Activated CD4-positive, CD25-positive, alpha-beta regulatory T cell treated with anti-CD3 and anti-CD28 coated beads, Interleukin-2, amount 50 U/mL, for 72 hours (primary cell): ENCODE measurements around the gene KRTAP3-1.
"Not testable (repeated sequence)": the region's sequence is repeated elsewhere in the genome, so short reads cannot be mapped to it uniquely, and the experiment has no call there.

ENCODE experiments used
- DNase-seq: peaks from one replicate; pipeline ENCODE4 v3.0.0; 2021

The KRTAP3-1 gene

DNA sequence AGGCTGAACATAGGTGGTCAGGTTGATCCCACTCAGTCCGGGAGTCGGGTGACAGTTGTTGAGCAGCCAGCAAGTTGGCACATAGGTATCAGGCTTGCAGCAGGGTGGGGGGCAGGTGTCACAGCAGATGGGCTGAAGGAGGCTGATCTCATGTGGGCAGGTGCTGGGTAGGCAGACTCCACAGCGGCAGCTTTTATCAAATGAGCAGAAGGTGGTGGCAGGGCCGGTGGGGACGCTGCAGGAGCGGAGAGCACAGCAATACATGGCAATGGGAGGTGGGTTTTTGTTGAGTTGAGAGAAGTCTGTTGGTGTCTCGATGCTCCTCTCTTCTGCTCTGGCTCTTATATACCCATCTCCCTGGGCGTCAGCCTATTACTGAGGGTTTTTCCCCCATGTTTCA lies at the start of gene KRTAP3-1:
Gene KRTAP3-1 (minus strand): TSS at position 318 of the 400 bp plus-strand sequence. CDS start 54 bp downstream, at position 264.
- no peak for DNase-seq

DNA sequence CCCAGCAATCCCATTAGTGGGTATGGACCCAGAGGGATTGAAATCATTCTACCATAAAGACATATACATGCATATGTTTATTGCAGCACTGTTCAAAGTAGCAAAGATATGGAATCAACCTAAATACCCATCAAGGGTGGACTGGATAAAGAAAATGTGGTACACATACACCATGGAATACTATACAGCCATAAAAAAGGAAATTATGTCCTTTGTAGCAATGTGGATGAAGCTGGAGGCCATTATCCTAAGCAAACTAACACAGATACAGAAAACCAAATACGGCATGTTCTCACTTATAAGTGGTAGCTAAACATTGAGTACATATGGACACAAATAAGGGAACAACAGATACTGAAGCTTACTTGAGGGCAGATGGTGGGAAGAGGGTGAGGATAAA lies 48.6 kb upstream of the KRTAP3-1 start:
- no peak for DNase-seq

DNA sequence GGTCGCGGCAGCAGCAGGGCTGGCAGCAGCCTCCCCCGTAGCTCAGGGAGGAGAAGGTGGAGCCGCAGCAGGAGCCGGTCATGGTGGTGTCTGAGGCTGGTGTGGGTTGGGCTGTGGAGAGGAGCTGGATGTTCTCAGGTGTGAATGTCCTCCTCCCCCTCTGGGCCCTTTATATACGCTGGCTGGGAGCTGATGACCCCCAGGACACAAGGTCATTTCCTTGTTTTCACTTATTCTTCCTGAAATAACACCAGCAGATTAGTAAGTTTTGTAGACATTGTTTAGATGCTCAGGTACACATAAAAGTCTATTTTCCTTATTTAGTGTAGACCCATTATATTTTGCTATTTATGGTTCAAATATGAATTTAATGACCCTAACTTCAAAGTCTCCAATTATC lies 46.2 kb upstream of the KRTAP3-1 start, which contains the start of gene KRTAP2-2:
Gene KRTAP2-2 (minus strand): TSS at position 101 of the 400 bp plus-strand sequence. CDS start 19 bp downstream, at position 82.
- DNase-seq, result not testable (repeated sequence)

DNA sequence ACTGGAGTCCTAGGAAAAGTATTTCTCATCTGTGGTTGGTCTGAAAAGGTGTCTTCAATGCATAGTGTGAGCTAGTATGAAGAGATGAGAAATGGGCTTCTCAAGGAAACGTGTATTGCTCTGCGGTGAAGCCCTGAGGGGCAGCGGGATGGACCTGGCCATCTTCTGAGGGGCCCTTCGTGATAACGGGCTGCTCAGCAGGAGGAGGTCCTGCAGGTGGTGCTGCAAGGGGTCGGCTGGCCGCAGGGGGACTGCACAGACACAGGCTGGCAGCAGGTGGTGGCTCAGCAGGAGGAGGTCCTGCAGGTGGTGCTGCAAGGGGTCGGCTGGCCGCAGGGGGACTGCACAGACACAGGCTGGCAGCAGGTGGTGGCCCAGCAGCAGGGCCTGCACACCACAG lies 45.6 kb upstream of the KRTAP3-1 start:
- not testable (repeated sequence) for DNase-seq

DNA sequence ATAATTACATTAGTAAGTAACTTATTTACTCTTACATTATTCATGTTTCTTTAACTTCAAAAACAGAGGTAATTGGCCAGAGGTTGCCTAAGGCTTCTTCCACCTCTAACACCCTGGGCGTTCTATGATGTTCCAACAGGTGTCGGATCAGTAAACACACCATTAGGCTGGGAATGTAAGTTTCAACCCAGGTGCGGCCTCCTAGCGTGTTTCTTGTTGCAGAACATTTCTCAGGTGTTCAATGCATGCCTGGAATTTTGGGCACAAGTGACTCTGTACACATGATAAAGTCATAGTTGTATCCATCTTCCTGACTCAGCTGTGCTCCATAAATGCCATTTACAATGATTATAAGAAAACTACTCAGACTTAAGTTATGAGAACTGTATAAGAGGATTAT lies 45.1 kb upstream of the KRTAP3-1 start:
- DNase-seq, result no peak

DNA sequence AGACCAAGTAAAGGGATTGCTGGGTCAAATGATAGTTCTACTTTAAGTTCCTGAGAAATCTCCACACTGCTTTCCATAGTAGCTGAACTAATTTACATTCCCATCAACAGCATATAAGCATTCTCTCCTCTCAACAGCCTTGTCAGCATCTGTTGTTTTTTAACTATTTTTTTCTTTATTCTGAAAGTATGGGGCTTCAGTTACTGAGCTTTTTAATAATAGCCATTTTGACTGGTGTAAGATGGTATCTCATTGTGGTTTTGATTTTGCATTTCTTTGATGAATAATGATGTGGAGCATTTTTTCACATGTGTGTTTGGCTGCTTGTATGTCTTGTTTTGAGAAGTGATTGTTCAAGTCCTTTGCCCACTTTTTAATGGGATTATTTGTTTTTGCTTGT lies 43.6 kb upstream of the KRTAP3-1 start:
- DNase-seq, result no peak

DNA sequence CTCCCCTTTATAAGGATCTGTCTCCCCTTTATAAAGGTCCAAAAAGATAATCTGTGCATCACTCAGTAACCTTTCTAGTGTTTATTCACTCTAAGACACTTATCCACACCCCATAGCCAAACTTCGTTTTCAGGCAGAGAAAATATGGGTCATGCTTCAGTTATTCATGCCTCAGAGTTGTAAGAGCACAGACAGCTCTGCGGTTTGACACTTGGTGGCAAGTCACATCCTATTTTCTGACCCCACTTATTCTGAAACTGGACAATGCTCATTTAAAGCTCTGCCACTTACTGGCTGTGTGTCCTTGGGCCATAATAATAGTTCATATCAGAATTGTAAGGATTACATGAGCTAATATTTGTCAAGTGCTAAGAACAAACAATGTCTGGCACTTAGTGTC lies 40.2 kb upstream of the KRTAP3-1 start:
- no peak for DNase-seq

DNA sequence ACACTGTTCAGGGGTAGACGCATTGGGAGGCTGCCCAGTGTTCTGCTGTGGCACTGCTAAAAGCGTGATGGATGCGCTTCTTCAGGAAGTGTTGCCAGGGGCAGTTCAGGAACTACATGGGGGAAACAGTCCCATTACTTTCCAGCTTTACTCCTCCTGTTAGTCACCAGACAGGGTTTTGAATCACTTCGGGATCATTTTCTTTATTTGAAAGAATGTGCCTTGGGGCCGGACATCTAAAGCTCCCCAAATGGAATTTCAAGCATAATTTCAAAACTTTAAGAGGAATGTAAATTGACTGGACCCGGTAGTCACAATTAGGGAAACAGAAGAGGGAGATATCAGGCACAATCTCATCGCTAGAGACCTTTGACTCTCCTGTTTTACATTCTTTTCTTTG lies 39.5 kb upstream of the KRTAP3-1 start:
- DNase-seq, result no peak

DNA sequence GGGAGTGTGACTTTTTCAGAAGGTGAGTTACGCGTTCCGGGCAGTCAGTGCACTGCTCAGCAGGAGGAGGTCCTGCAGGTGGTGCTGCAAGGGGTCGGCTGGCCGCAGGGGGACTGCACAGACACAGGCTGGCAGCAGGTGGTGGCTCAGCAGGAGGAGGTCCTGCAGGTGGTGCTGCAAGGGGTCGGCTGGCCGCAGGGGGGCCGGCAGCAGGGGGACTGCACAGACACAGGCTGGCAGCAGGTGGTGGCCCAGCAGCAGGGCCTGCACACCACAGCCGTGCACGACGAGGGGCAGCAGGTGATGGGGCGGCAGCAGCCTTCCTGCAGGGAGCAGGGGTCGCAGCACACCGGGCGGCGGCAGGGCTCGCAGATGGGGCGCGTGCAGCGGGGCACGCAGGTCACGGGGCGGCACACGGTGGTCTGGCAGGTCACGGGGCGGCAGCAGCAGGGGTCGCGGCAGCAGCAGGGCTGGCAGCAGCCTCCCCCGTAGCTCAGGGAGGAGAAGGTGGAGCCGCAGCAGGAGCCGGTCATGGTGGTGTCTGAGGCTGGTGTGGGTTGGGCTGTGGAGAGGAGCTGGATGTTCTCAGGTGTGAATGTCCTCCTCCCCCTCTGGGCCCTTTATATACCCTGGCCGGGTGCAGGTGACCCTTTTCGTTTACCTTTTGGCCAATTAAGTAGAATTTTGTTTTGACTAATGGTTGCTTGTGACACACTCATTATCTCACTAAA lies 38.0 kb upstream of the KRTAP3-1 start, which contains the start of gene KRTAP2-1:
Gene KRTAP2-1 (minus strand): TSS at position 582 of the 731 bp plus-strand sequence. CDS start 49 bp downstream, at position 533.
- not testable (repeated sequence) for DNase-seq

DNA sequence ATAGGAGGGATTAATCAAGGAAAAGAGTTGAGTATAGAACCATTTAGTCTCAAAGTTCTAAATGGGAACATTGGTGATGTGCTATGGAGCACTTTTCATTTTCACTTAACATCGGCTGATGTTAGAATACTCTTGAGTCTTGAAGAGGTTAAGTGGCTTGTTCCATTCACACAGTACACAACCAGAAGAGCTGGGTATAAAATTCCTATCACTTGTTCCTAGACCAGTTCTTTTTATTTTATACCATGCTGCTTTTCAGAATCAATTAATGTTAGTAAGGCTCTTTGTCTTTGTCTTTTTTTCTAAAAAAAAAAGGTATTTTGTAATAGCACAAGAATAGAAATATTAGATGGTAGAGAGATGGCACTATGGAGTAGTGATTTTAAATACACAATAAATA lies 34.0 kb upstream of the KRTAP3-1 start:
- DNase-seq, result no peak

DNA sequence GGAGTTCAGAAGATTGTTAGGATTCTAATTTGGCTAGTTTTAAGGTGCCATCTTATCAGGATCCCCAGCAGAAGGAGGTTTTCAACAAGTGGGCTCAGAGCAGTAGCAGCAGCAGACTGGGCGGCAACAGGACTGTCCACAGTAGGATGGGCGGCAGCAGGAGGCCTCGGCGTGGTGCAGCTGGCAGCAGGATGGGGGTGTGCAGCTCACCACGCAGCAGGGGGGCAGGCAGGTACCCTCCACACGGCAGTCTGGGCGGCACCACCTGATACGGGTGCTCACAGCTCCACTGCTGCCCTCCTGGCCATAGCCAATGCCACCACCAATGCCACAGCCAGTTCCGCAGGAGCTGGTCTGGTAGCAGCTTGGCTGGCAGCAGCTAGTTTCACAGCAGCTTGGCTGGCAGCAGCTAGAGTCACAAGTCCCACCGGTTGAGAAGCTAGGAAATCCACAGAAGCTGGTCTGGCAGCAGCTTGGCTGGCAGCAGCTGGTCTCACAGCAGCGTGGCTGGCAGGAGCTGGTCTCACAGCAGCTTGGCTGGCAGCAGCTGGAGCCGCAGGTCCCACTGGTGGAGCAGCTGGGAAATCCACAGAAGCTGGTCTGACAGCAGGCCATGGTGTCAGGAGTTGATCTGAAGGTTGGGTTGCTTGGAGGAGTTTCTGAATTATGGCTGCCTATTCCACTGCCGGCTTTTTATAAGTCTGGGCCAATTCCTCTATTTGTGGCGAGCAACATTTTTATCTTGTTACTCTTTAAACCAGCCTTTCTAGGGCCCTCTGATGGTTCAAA lies 32.0 kb upstream of the KRTAP3-1 start, which contains the start of gene KRTAP1-1:
Gene KRTAP1-1 (minus strand): TSS at position 668 of the 789 bp plus-strand sequence. CDS start 53 bp downstream, at position 615.
- DNase-seq, result not testable (repeated sequence)

DNA sequence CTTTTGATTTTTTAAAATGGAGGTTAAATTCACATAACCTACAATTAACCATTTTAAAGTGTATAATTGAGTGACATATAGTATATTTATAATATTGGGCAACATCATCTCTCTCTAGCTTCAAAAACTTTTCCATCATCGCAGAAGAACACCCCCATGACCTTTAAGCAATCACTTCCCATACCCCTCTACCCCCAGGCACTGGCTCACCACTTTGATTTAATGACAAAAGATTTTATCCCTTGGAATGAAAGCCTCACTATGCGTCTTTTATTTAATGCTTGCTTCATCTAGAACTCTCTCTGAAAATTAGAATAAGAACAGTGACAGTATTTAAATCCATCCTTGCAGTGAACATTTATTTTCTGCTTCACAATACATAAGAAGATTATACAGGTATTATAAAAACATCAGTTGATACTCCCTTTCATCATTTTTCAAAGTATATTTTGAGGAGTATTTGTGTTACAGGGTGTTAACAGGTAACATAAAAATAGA lies 29.0 kb upstream of the KRTAP3-1 start:
- DNase-seq, result no peak

DNA sequence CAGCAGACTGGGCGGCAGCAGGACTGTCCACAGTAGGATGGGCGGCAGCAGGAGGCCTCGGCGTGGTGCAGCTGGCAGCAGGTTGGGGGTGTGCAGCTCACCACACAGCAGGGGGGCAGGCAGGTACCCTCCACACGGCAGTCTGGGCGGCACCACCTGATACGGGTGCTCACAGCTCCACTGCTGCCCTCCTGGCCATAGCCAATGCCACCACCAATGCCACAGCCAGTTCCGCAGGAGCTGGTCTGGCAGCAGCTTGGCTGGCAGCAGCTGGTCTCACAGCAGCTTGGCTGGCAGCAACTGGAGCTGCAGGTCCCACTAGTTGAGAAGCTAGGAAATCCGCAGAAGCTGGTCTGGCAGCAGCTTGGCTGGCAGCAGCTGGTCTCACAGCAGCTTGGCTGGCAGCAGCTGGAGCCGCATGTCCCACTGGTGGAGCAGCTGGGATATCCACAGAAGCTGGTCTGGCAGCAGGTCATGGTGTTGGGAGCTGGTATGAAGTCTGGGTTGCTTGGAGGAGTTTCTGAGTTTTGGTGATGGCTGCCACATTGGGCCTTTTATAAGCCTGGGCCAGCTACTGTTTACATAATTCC lies 25.5 kb upstream of the KRTAP3-1 start, which contains the start of gene KRTAP1-3:
Gene KRTAP1-3 (minus strand): TSS at position 529 of the 590 bp plus-strand sequence. CDS start 53 bp downstream, at position 476.
- DNase-seq, result not testable (repeated sequence)

DNA sequence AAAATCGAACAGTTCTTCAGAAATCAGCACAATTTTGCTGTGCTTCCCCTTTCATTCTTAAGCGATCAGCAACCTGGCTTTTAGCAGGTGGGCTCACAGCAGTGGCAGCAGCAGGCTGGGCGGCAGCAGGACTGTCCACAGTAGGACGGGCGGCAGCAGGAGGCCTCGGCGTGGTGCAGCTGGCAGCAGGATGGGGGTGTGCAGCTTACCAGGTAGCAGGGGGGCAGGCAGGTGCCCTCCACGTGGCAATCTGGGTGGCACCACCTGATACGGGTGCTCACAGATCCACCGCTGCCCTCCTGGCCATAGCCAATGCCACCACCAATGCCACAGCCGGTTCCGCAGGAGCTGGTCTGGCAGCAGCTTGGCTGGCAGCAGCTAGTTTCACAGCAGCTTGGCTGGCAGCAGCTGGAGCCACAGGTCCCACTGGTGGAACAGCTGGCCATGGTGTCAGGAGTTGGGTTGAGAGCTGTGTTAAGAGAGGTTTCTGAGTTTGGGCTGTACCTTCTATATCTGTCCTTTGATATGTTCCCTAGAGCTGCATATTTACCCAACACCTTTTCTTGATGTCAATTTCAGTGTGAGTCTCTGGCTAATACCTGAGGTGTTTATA lies 20.8 kb upstream of the KRTAP3-1 start, which contains the start of gene KRTAP1-4:
Gene KRTAP1-4 (minus strand): TSS at position 563 of the 613 bp plus-strand sequence. CDS start 117 bp downstream, at position 446.
- no peak for DNase-seq

DNA sequence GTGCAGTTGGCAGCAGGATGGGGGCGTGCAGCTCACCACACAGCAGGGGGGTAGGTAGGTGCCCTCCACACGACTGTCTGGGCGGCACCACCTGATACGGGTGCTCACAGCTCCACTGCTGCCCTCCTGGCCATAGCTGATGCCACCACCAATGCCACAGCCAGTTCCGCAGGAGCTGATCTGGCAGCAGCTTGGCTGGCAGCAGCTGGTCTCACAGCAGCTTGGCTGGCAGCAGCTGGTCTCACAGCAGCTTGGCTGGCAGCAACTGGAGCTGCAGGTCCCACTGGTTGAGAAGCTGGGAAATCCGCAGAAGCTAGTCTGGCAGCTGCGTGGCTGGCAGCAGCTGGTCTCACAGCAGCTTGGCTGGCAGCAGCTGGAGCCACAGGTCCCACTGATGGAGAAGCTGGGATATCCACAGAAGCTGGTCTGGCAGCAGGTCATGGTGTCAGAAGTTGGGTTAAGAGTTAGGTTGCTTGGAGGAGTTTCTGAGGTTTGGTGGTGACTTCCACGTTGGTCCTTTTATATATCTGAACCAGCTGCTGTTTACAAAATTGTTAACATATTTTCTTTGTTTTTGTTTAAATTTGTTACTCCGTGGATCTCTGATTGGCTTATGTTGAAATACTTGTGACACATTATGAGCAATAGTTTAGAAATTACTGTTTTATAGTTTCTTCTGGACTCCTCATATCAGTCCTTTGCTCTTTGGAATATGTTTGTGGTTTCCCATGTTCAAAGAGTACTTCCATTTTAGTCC lies 18.0 kb upstream of the KRTAP3-1 start, which contains the start of gene KRTAP1-5:
Gene KRTAP1-5 (minus strand): TSS at position 494 of the 757 bp plus-strand sequence. CDS start 53 bp downstream, at position 441.
- DNase-seq, result no peak

DNA sequence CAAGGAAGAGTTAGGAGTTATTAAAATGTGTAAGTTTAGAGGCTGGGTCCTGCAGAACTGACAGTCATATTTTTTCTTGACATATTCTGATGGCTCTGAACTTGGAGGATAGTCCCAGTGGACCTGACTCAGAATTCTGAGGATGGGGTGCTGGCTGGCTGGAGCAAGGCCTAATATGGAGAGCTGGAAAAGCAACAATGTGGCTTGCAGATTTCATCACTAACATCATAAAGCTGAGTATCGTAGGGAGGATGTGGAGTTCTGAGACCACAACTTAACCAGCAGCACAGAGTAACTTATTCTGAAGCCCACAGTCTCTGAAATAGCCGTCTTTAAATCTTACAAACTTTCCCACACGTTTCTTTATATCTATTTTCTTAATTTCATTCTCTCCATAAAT lies 15.8 kb upstream of the KRTAP3-1 start:
- no peak for DNase-seq

DNA sequence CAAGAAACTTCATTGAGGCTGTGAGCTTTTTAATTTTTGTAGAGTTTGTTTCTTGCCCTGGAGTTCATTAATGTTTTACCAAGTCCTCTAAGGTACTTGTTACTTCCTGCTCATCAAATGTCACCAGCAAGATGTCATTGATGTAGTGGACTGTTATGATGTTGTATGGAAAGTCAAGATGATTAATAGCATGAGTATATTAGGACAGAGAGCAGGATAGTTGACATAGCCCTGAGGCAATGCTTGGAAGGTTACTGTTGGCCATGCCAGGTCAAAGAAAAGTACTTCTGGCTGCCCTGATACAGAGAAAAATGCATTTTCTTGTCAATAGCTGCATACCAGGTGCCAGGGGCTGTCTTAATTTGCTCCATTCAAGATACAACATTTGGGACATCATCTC lies 11.4 kb upstream of the KRTAP3-1 start:
- DNase-seq, result no peak

DNA sequence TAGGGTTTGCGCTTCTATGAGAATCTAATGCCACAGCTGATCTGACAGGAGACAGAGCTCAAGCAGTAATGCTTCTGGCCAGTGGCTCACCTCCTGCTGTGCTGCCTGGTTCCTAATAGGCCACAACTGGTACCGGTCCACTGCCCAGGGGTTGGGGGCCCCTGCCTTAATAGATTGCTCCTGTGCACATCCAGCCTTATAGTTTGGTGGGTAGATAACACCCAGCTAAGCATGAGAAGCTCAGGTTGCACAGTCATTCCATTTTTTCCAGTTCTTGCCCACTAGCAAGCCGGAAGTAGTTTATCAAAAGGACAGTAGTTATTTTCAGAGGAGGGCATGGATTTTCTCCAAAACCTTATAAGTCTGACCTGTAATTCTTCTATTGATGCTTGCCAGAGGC lies 10.5 kb upstream of the KRTAP3-1 start:
- DNase-seq, result no peak

DNA sequence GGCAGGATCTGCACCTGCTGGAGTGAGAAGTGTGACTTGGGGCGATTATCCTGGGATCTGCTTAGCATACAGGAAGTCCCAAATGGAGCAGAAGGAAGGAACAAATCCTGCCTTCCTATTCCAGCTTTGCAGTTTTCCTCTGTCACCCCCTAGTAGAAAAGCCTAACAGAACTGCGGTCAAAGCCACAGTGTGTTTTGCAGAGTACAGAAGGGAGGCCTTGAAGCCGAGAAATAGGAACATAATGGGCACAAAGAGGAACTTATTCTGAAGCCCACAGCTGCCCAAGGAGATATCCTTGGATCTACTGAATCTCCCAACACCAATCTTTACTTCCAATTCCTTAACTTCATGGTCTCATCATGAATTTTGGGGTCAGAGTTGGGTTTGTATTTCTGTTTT lies 9.6 kb upstream of the KRTAP3-1 start:
- DNase-seq, result no peak

DNA sequence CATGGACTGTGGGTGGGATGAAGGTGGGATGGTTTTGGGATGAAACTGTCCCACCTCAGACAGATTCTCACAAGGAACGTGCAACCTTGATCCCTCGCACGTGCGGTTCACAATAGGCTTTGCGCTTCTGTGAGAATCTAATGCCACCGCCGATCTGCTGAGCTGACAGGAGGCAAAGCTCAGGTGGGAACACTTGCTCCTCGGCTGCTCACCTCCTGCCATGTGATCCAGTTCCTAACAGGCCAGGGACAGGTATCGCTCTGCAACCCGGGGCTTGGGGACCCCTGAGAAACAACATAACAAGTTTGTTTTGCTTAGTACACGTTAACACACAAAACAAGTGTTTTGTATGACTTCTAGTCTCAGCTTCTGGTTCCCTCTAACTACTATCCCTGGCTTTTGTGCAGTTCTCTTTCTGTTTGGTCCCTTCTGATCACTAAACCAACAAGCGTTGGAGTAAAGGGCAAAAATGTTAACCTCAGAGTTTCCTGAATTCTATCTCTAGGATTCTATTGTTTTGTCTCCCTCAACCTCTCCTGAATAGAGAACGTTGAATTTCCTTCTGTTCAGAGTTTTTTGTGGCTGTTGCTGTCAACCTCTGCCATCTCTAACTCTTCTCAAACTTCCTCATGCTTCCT lies 7.8 kb upstream of the KRTAP3-1 start:
- no peak for DNase-seq

DNA sequence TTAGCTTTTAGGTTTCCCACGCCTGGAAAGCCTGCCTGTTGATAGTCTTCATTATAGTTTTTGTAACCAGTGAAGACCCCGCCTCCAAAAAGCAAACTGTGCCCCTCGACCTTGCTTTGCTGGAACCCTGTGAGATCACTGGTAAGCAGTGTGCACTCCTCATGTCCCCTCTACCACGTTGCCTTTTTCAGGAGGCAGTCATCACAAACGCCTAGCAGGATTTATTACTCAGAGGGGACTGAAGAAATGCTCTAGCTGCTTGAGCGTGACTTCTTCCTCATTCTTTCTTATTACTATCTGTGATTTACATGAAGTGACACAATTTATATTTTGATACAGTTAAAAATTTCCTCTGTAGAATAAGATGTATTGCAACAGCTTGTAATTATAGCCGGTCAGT lies 6.5 kb upstream of the KRTAP3-1 start:
- DNase-seq, result no peak
